ENCODE measurements around the gene TMEM131.

Gene TMEM131

DNA sequence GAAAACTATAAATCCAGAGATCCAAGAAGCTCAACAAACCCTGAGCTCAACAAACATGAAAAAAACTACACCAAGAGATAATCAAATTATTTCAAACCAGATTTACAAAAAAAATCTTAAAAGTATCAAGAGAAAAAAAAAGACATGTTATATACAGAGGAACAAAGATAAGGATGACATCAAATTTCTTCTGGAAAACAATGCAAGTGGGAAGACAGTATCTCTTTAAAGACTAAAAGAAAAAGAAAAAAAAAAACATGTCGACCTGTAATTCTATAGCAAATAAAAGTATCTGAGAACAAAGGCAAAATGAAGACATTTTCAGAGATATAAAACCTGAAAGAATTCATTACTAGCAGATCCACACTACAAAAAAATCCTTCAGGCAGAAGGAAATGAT, 21.3 kb downstream of the TMEM131 start:
- DNase-seq (ENCODE audit: extremely low read depth, low read depth): no peak
- TF ChIP-seq, protein P1, sequence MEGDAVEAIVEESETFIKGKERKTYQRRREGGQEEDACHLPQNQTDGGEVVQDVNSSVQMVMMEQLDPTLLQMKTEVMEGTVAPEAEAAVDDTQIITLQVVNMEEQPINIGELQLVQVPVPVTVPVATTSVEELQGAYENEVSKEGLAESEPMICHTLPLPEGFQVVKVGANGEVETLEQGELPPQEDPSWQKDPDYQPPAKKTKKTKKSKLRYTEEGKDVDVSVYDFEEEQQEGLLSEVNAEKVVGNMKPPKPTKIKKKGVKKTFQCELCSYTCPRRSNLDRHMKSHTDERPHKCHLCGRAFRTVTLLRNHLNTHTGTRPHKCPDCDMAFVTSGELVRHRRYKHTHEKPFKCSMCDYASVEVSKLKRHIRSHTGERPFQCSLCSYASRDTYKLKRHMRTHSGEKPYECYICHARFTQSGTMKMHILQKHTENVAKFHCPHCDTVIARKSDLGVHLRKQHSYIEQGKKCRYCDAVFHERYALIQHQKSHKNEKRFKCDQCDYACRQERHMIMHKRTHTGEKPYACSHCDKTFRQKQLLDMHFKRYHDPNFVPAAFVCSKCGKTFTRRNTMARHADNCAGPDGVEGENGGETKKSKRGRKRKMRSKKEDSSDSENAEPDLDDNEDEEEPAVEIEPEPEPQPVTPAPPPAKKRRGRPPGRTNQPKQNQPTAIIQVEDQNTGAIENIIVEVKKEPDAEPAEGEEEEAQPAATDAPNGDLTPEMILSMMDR (IDR thresholded peaks at IDR 0.05; ENCODE audit: low read depth, low read length): no peak

DNA sequence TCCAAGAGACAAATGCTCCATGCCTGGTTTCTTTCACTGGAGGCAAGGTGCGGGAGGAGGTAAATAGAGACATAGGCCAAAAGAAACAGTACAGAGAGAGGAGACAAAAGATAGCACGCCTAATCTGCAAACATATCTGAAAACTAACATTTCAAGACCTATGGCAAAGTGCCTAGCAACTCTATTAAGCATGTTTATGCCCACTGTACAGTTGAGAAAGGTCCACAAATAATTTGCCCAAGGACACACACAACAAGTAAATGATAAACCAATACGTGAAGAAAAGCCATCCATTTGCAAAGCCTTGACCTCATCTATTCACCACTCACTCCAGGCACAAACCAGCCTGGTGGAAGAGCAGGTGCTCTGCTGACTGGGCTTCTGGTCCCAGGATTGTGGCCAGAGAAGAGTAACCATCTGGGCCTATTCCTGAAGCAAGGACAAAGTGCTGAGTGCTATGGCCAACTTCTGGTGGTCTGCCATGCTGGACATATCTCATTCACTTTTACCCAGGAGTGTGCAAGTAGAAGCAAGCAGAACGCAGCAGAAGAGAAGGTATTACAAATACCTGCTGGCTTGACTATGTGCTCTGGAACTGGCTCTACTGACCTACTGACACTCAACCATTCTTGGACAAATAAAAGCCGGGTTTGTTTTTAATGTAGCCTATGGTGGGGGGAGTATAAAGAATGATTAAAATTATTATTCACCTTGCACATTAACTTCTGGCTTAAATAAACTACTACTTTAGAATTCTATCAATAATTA, 25.3 kb downstream of the TMEM131 start:
- TF ChIP-seq, protein P1 (IDR thresholded peaks at IDR 0.05; ENCODE audit: low read depth, low read length): no peak
- DNase-seq (ENCODE audit: extremely low read depth, low read depth): no peak

DNA sequence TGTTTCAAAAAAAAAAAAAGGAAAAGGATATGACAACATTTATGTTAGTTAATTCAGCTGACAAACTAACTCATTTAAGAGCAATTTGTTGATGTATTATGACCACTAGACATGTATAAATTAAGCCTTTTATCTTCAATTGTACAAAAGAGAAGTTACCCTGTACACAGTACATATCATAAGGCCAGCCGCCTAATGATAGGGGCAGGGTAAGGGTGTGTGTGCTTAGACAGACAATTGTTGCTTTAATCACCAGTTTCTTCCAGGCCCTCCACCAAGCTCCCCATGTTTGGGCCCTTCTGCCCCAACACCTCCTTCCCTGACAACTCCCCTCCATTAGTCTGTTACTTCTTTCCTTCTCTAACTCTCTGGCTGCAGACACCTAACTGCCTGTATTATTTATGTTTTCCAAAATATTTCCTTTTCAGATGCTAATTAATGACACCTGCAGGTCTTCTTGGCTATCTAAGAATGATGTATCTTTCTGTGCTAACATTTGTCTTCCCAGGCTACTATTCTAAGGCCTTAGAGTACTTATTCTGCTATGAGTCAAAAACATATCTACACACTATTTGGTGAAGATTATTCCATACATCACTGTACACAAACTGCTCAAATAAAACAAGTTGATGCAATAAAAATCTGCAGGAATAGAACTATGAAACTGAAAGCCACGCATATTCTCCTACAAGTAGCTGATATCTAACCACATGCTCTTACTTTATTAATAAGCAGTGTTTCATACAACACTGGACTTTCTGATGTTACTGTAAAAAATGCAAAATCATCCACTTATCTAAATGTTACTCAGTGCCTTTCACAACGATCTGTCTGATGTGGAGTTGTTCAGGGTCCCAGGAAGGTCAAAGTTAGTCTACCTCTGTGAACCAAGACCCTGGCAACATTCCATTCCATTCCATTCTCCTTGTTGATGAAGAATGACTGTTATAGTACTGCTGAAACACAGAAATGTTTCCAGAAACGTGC, 26.4 kb downstream of the TMEM131 start:
- TF ChIP-seq, protein P1 (IDR thresholded peaks at IDR 0.05; ENCODE audit: low read depth, low read length): no peak
- DNase-seq (ENCODE audit: extremely low read depth, low read depth): no peak

DNA sequence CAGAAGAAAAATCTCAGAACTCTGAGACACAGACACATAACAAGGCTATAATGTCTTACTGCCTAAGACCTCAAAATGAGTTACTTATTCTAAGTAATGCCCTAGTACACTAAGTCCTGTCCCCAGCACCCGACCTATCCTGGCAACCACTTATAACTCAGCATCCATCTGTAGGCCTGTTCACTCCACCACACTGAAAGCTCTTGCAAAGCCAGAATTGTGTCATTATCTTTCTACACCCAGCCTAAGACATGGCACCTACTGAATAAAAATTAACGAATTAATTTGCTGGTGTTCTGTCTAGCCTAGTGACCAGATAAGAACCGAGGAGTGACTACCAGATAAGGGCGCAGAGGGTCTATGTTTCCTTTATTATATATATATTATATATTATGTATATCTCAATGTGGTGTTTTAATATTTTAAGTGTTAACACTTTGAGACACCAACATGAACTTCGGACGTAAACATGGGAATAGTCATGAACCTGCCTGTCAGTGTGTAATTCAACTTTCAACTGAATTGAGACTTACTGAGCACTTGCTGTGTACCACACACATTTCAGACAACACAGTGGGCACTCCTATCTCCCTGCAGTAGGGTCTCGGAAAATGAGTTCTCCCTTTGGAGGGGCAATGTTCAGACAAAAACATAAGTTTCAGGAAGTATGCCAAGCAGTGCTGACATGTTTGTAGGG, 27.7 kb downstream of the TMEM131 start:
- DNase-seq (ENCODE audit: extremely low read depth, low read depth): no peak
- TF ChIP-seq, protein P1 (IDR thresholded peaks at IDR 0.05; ENCODE audit: low read depth, low read length): no peak

DNA sequence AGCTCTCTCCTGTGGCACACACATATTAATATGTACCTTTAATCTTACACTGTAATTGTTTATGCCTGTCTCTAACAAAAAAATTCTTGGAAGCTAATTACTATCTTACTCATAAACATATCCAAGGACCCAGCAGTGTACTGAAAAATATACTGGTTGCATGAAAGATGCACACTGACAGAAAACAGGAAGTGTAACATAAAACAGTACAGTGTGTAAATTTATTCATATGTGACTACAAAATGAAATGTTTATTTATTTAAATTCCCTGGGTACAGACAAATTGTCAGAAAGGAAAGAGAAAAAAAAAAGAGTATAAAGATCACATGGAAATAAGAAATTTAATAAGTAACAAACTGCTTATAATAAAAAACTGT, 28.5 kb downstream of the TMEM131 start:
- no peak for DNase-seq (ENCODE audit: extremely low read depth, low read depth)
- TF ChIP-seq, protein P1 (IDR thresholded peaks at IDR 0.05; ENCODE audit: low read depth, low read length): no peak

DNA sequence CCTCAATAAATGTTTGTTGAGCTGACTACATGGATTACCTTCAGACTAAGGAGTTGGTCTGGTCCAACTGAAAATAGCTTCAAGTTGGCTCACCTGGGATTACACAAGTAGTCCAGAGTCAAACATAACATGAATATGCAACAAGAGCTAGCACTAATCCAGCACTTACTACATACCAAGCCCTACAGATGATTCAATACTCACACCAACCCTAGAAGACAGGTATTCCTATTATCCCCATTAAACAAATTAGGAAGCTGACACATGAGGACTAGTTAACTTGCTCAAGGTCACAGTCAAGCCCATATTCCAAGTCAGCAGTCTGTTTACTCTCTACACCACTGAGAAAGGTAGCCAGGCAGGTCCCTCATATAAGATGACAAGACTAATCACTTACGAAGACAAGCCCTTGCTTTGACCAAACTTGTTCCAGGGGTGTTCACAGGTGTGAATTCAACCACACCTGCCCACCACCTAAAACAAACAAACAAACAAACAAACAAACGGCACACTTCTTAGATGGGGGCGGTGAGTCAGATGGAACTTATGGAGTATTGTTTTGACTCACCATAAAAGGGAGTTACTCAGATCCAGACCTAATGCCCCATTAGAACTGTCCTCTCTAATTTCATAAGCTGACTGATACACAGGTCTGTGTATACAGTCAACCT, 29.1 kb downstream of the TMEM131 start:
- TF ChIP-seq, protein P1 (IDR thresholded peaks at IDR 0.05; ENCODE audit: low read depth, low read length): no peak
- no peak for DNase-seq (ENCODE audit: extremely low read depth, low read depth)

Measured in AG09319 (cell line).